HPDE6-E6E7 (cell line): ENCODE data around the gene CCT6A.
"Not testable (repeated sequence)": the region's sequence is repeated elsewhere in the genome, so short reads cannot be mapped to it uniquely, and the experiment has no call there.

Experiments used
- DNase-seq: peaks from one replicate; pipeline ENCODE4 v3.0.0; 2011; ENCODE audit warnings: missing footprints; ENCODE audit errors: extremely low spot score

The CCT6A gene

GRCh38 chr7:56098187-56099008 is 46.8 kb downstream of the CCT6A start:
- DNase-seq: not testable (repeated sequence)

GRCh38 chr7:56099653-56100052 is 48.1 kb downstream of the CCT6A start:
- no peak for DNase-seq

- not testable (repeated sequence) for DNase-seq
Observed at GRCh38 chr7:56104138-56104537, 52.6 kb downstream of the CCT6A start.

GRCh38 chr7:56105508-56105907 is 53.9 kb downstream of the CCT6A start:
- DNase-seq: no peak

- peak; percentile 98 for DNase-seq
Observed at GRCh38 chr7:56106108-56107073, 54.8 kb downstream of the CCT6A start, which contains the start of gene CHCHD2. CHCHD2 (minus strand) TSS chr7:56106476; CDS start chr7:56106413, 63 bp downstream.

- no peak for DNase-seq
Observed at GRCh38 chr7:56107954-56108258, 56.3 kb downstream of the CCT6A start.

GRCh38 chr7:56110611-56111010 is 59.0 kb downstream of the CCT6A start:
- DNase-seq: no peak

- DNase-seq: not testable (repeated sequence)
Observed at GRCh38 chr7:56112244-56112643, 60.7 kb downstream of the CCT6A start.
